ENCODE measurements around the gene PPP2R3A.
"Not testable (repeated sequence)": the region's sequence is repeated elsewhere in the genome, so short reads cannot be mapped to it uniquely, and the experiment has no call there.

PPP2R3A gene

DNA sequence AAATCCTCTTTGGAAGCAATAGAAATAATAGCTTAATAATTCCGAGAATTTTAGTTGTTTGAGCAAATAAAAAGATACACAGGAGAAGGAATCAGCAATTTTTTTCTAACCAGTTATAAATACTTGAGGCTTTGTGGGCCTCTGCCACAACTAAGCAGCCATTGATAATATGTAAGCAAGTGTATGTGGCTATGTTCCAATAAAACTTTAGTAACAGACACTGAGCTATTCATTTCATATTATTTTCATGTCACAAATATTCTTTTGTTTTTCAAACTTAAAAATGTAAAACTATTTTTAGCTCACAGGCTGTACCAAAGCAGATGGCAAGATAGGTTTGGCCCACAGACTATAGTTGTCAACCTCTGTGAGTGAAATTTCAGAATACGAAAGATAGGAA lies 145.0 kb downstream of the PPP2R3A start:
- no peak for DNase-seq

DNA sequence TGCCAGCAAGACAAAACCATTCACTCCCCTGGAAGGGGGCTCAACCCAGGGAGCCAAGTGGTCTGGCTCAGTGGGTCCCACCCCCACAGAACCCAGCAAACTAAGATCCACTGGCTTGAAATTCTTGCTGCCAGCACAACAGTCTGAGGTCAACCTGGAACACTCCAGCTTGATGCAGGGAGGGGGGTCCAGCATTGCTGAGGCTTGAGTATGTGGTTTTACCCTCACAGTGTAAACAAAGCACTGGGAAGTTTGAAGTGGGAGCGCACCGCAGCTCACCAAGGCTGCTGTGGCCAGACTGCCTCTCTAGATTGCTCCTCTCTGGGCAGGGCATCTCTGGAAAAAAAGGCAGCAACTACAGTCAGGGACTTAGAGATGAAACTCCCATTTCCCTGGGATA lies 148.9 kb downstream of the PPP2R3A start:
- no peak for DNase-seq

DNA sequence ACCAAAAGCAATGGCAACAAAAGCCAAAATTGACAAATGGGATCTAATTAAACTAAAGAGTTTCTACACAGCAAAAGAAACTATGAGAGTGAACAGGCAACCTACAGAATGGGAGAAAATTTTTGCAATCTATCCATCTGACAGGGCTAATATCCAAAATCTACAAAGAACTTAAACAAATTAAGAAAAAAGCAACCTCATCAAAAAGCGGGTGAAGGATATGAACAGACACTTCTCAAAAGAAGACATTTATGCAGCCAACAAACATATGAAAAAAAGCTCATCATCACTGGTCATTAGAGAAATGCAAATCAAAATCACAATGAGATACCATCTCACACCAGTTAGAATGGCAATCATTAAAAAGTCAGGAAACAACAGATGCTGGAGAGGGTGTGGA lies 153.8 kb downstream of the PPP2R3A start:
- not testable (repeated sequence) for DNase-seq

DNA sequence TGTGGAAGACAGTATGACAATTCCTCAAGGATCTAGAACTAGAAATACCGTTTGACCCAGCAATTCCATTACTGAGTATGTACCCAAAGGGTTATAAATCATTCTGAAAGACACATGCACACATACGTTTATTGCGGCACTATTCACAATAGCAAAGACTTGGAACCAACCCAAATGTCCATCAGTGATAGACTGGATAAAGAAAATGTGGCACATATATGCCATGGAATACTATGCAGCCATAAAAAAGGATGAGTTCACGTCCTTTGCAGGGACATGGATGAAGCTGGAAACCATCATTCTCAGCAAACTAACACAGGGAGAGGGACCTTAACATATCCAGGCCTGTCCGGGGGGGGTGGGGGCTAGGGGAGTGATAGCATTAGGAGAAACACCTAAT lies 154.3 kb downstream of the PPP2R3A start:
- DNase-seq = not testable (repeated sequence)

DNA sequence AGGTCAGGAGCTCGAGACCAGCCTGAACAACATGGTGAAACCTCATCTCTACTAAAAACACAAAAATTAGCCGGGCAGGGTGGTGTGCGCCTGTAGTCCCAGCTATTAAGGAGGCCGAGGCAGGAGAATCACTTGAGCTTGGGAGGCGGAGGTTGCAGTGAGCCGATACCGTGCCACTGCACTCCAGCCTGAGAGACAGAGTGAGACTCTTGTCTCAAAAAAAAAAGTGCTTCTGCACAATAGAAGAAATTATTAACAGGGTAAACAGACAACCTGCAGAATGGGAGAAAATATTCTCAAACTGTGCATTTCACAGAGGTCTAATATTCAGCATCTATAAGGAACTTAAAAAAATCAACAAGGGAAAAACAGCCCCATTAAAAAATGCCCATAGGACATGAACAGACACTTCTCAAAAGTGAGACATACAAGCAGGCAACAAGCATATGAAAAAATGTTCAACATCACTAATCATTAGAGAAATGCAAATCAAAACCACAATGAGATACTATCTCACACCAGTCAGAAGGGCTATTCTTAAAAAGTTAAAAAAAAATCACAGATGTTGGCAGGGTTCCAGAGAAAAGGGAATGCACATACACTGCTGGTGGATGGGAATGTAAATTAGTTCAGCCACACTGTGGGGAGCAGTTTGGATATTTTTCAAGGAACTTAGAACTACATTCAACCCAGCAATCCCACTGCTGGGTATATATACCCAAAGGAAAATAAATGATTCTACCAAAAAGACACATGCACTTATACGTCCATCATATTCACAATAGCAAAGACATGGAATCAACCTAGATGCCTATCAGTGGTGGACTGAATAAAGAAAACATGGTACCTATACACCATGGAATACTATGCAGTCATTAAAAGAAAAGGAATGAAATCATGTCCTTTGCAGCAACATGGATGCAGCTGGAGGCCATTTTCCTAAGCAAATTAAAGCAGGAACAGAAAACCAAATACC lies 155.1 kb downstream of the PPP2R3A start:
- no peak for DNase-seq

DNA sequence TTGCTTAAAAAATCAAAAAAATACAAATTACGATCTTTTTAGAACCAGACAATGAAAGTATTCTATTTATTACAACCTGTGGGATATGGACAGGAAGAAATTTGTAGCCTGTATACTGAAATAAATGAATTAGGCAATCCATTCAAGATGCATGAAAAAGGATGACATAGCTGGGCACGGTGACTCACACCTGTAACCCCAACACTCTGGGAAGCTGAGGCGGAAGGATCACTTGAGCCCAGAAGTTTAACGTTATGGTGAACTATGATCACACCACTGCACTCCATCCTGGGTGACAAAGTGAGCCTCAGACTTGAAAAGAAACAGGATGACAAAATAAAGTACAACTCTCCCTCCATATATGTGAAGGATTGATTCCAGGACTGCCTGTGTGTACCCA lies 156.5 kb downstream of the PPP2R3A start:
- DNase-seq = no peak

DNA sequence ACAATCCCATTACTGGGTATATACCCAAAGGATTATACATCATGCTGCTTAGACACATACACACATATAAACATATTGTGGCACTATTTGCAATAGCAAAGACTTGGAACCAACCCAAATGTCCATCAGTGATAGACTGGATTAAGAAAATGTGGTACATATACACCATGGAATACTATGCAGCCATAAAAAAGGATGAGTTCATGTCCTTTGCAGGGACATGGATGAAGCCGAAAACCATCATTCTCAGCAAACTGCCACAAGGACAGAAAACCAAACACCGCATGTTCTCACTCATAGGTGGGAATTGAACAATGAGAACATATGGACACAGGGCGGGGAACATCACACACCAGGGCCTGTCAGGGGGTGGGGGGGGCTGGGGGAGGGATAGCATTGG lies 166.1 kb downstream of the PPP2R3A start:
- DNase-seq = not testable (repeated sequence)

DNA sequence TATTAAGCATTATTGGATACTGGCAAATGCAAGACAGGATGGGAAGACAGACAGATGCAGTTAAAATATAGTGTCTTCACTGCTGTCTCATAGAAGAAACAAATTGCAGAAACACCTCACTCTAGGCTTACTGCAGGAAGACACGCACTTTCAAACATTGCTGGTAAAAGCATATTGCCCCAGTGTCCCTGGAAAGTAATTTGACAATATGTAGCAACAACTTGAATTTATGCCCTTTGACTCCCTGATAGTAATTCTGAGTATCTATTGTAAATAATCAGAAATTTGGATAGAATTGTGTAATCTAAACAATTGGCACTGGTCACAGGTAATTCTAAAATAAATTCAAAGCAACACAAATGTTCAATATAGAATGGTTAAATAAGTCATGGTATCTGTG lies 168.6 kb downstream of the PPP2R3A start:
- DNase-seq = no peak

DNA sequence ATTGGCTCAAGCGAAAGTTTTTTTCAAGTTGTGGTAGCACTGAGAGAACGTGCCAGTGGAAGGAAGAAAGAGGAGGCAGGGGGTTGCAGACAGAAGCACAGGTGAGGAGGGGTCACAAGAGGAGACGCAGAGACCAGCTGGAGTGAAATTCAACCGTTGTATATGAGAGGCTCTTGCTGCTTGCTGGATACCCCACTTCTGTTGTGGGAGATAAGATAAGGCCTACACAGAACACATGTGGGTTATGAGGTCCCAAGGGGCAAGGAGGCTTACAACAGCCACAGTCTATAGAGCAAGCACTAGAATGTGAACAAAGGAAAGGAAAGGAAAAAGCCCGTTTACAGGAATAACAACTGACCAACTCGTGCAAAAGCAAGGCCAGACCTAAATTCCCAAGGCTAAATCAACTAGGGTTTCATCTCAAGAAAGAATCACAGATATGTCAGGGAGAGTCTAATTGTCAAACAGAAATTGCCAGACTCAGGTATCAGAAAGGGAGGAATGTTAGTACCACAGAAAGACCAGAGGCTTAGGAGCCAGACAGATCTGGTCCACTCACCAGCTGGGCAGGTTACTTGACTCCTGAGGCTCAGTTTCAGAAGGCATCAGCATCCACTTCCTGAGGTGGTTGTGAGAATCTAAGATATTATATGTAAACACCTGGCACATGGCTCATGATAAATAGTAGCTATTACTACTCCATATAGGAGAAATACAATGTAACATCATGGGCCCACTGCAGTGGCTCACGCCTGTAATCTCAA lies 169.7 kb downstream of the PPP2R3A start:
- DNase-seq = no peak

DNA sequence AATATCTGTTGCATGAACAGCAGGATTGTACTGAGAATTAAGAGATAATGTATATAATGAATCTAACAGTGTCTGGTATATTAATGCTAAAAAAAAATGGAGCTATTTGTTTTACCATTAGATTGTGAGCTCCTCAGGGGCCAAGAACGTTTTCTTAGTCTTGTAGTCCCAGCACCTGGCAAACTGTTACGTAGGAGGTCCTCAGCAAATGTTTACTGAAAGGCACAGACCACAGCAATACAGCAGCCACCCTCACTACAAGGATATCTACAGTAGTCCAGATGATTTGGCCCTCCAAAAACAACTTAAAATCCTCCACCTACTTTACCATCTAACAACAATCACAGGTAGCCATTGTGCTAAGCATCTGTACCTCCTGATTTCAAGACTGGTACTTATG lies 170.9 kb downstream of the PPP2R3A start:
- DNase-seq = no peak

DNA sequence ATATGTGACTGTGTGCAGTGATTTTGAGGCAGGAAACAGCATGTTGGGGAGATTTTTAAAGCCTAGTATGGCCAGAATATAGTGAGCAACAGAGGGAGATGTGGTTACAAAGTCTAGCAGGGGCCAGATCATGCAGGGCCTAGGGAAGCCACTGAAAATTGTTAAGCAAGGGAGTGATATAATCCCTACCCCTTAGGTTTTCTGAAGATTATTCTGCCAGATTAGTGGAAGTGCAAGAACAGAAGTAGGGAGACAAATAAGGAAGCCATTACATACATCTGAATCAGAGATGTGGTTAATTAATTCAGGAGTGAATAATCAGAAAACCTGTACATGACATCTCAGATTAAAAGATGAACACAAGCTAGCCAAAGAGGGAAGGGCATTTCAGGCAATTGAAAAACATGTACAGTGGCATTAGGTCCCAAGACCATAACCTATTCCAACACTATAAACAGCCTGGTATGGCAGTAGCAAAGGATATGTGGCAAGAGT lies 175.8 kb downstream of the PPP2R3A start:
- no peak for DNase-seq

DNA sequence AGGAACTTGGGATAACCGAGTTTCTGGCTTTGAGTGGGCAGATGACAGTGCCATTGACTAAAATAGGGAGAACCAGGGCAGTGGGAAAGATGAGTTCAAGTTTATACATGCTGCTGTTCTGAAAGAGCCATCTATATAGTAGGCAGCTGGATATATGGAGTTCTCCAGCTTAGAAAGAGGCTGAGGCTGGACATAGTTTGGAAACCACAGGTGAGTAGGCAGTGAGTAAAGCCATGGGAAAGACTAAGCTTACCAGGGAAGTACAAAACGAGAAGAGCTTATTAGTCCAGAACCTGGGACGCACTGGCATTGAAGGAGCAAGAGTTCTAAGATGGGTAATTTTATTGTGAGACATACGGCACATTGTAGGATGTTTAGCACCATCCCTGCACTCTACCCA lies 176.4 kb downstream of the PPP2R3A start:
- DNase-seq = no peak

DNA sequence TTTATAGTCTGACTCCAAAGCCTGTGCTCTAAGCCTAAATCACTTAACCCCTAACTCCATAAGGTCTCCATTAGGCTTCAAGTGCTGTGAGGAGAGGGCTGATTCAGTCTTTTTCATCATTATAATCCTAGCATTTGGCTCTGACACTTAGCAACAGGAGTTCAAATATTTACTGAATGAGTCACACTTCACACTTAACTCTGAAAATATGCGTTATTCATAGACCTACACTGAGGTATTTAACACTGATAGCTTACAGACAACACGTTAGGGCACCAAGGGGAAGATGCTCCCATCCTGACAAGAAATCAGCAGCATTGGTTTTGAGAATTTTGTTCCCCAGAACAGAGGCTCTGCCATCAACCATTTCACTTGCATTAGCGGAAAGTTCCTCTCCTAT lies 177.1 kb downstream of the PPP2R3A start:
- DNase-seq = no peak

DNA sequence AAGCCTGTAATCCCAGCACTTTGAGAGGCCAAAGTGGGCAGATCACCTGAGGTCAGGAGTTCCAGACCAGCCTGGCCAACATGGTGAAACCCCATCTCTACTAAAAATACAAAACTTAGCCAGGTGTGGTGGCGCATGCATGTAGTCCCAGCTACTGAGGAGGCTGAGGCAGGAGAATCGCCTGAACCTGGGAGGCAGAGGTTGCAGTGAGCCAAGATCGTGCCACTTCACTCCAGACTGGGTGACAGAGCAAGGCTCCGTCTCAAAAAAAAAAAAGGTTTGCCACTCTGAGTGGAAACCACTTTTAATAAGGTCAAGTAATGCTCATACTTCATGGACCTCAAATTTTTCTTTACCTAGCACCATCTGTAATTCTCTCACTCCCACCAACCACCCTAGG lies 178.9 kb downstream of the PPP2R3A start:
- not testable (repeated sequence) for DNase-seq

DNA sequence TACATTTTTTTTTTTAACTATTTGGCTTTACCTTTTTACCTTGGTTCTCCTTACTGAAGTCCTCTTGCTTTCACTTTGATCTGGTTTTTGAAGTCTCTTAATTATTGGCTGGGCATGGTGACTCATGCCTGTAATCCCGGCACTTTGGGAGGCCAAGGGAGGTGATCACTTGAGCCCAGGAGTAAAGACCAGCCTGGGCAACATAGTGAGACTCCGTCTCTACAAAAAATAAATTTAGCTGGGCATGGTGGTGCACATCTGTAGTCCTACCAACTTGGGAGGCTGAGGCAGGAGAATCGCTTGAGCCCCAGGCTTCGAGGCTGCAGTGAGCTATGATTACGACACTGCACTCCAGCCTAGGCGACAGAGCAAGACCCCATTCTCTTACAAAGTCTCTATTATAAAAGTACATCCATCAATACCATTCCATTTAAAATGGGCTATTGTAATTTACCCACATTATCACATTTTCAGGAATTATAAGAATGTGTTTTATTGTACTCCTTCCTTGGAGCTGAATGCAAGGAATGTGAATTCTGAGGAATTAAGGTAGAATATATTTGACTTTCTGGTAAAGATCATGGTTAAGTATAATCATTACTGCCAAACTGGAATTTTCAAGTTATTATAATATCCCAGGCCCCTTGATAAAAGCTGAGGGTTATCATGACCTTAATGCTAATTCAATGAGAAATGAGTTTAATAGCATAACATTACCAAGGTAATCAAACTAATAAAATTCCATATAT lies 181.6 kb downstream of the PPP2R3A start:
- DNase-seq = no peak

DNA sequence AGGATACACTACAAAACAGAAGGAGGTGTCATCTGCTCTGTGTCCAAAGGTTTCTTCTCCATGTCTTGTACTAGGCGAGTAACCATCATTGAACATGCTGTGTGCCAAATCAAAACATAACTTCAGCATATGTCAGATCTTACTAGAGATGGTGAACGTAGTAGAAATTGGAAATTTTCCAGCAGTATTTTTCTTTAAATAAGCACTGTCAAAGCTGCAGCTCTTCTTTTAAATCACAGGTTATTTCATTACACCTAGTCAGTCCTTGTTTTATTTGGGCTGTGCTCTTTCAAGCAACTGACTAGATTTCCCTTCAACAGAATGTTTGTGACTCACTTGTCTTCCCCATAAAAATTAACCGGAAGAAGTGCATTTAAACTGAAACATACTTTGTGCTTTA lies 184.1 kb downstream of the PPP2R3A start:
- DNase-seq = no peak

DNA sequence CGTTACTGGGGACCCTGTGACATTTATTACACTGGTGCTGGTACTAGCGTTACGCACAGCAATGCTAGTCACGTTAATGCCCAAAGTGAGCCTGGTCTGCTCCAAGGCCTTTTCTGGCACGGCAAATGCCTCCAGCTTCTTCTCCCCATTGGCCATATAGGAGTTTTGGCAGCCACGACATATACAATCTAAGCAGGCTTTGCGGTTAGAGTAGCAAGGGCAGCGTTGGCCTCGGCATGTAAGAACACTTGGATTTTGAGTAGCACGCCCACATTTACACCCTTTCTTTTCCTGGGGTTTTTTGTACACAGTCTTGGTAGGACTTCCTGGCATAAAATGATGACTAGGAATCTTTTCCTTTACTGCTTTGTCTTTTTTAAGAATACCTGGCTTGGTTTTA lies 185.7 kb downstream of the PPP2R3A start:
- DNase-seq = no peak

DNA sequence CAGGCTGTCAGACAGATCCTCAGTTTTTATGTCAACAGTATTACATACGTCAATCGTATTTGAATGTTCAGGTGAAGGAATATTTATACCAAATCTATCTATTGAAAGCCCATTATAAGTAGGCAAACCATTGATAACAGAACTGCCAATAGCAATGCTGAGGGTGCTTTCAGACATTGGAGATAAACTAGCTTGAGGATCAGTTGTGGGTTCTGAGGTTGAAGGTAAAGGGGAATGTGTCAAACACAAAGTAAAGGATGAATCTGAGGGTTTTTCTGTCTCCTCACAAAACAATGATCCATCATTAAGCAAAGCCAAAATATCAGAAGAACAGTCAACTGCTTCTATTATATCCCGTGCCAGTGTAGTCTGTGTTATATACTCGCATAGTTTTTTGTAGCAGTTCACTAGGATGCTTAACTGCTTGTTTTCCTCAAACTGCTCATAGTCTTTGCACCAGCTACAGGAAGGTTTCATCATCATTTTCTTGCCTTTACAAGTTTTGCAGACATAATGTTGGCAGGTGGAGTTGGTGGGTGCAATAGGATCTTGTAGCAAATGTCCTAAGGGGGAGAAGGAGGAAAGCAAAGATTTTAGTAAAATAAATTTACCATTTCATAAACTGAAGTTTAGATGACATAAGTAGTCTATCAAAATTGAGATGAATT lies 186.8 kb downstream of the PPP2R3A start:
- DNase-seq = no peak

DNA sequence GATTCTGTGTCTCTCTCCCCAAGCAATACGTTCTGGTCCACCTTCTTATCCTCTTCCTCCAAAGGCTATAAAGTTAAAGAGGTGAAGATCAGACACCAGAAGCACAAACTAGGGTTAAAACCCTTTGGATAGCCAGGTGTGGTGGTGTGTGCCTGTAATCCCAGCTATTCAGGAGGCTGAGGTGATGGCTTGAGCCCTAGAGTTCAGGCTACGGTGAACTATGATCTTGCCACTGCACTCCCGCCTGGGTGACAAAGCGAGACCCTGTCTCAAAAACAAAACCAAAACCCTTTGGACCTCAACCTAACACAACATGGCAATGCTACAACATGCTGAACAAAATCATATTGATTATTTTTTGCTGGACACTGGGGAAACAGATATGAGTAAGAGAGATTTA lies 187.4 kb downstream of the PPP2R3A start:
- no peak for DNase-seq

DNA sequence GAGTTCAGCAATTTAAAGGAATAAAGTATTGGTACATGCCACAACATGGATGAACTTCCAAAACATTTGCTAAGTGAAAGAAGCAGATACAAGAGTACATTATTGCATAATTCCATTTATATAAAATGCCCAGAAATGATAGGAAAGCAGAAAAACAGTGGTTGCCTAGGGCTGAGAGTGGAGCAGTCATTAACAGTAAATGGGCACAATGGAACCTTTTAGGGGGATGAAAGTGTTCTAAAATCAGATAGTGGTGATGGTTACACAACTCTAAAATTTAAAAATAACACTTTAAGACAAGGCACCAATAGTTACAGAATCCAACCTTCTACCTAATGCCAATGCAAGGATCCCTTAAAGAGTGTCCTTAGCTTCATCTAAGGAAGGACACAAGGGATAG lies 196.0 kb downstream of the PPP2R3A start:
- no peak for DNase-seq

DNA sequence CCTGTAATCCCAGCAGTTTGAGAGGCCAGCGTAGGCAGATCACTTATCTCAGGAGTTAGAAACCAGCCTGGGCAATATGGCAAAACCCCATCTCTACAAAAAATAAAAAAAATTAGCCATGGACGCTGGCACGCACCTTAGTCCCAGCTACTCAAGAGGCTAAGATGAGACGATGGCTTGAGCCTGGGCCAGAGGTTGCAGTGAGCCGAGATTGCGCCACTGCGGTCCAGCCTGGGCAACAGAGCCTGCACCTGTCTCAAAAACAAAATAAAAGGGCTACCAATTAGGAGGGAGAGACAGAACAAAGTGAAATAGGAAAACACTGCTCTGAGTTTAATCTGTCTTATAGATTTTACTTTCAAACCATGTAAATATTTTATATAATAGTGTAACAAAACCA lies 196.8 kb downstream of the PPP2R3A start:
- DNase-seq = no peak

DNA sequence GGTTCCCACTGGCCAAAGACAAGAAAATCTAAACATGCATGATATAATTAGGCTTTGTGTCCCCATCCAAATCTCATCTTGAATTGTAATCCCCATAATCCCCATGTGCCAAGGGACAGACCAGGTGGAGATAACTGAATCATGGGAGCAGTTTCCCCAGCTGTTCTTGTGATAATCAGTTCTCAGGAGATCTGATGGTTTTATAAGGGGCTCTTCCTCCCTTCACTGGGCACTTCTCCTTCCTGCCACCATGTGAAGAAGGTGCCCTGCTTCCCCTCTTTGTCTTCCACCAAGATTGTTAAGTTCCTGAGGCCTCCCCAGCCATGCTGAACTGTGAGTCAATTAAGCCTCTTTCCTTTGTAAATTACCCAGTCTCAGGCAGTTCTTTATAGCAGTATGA lies 198.1 kb downstream of the PPP2R3A start:
- not testable (repeated sequence) for DNase-seq

DNA sequence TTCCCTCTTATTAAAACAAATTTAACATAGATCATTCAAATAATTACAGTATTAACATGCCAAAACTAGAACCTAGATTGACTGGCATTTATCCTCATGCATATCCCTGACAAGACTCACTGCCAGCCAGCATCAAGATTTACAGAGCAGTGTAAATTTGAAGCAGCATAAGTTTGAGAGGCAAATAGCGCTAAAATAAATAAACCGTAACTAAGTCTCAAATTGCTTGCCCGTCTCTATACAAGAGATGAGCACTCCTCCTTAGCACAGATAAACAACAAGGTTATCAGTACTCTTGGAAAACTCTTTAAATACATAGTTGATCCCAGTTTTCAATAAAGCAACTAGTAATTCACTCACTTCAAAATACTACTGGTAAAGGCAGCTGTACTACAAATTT lies 201.0 kb downstream of the PPP2R3A start:
- no peak for DNase-seq

Measured in CD4-positive, alpha-beta T cell treated with Interleukin-21 for 1 hour (primary cell).